ENCODE data around the gene SLC47A2.

The SLC47A2 gene

GRCh38 chr17:19708431-19709175 lies 7.8 kb downstream of the SLC47A2 start:
- TF ChIP-seq TEAD4 (IDR thresholded peaks at IDR 0.05) (no peak), CREB1 (IDR thresholded peaks at IDR 0.05; ENCODE audit: low read depth) (no peak), CEBPB (IDR thresholded peaks at IDR 0.05) (no peak), YY1 (IDR thresholded peaks at IDR 0.05; ENCODE audit: low read depth) (no peak), TCF12 (IDR thresholded peaks at IDR 0.05; ENCODE audit: low read depth) (no peak), FOXM1 (IDR thresholded peaks at IDR 0.05; ENCODE audit: borderline replicate concordance, low read depth) (no peak), MAX (IDR thresholded peaks at IDR 0.05) (no peak), ZBTB7A (IDR thresholded peaks at IDR 0.05; ENCODE audit: low read depth) (no peak), USF1 (IDR thresholded peaks at IDR 0.05) (no peak), NFIC (IDR thresholded peaks at IDR 0.05) (no peak), RAD21 (IDR thresholded peaks at IDR 0.05; ENCODE audit: low read depth) (no peak), TAF1 (IDR thresholded peaks at IDR 0.05; ENCODE audit: low read depth) (no peak), EP300 (IDR thresholded peaks at IDR 0.05; ENCODE audit: borderline replicate concordance) (no peak), REST (IDR thresholded peaks at IDR 0.05; ENCODE audit: low read depth) (no peak), EGR1 (IDR thresholded peaks at IDR 0.05) (no peak)

DNA sequence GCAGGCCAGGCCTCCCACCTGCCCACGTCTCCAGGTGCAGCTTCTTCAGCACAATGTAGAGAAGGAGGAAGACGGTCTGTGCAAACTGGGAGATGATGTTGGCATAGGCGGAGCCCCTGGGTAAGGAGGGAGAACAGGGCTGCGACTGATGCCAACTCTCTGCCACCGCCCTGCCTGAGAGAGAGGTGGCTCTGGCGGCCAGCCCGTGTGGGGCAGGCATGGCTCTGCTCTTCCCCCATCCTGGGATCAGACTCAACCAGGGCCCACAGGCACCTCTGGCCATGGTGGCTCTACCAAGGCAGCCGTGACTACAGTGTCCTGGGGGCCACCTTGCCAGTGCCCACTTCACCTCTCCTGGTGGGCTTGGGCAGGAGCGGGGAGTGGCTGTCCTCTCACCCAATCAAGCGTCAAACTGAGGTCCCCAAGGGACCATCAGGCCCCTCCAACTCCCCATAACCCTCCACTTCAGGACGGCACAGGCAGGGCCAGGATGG lies 8.6 kb downstream of the SLC47A2 start:
- TF ChIP-seq REST (IDR thresholded peaks at IDR 0.05; ENCODE audit: low read depth) (no peak), FOXM1 (IDR thresholded peaks at IDR 0.05; ENCODE audit: borderline replicate concordance, low read depth) (no peak), CEBPB (IDR thresholded peaks at IDR 0.05) (no peak), NFIC (IDR thresholded peaks at IDR 0.05) (no peak), RAD21 (IDR thresholded peaks at IDR 0.05; ENCODE audit: low read depth) (no peak), USF1 (IDR thresholded peaks at IDR 0.05) (no peak), ZBTB7A (IDR thresholded peaks at IDR 0.05; ENCODE audit: low read depth) (no peak), MAX (IDR thresholded peaks at IDR 0.05) (no peak), TAF1 (IDR thresholded peaks at IDR 0.05; ENCODE audit: low read depth) (no peak), EP300 (IDR thresholded peaks at IDR 0.05; ENCODE audit: borderline replicate concordance) (no peak), TCF12 (IDR thresholded peaks at IDR 0.05; ENCODE audit: low read depth) (no peak), EGR1 (IDR thresholded peaks at IDR 0.05) (no peak), TEAD4 (IDR thresholded peaks at IDR 0.05) (no peak), YY1 (IDR thresholded peaks at IDR 0.05; ENCODE audit: low read depth) (no peak), CREB1 (IDR thresholded peaks at IDR 0.05; ENCODE audit: low read depth) (no peak)

DNA sequence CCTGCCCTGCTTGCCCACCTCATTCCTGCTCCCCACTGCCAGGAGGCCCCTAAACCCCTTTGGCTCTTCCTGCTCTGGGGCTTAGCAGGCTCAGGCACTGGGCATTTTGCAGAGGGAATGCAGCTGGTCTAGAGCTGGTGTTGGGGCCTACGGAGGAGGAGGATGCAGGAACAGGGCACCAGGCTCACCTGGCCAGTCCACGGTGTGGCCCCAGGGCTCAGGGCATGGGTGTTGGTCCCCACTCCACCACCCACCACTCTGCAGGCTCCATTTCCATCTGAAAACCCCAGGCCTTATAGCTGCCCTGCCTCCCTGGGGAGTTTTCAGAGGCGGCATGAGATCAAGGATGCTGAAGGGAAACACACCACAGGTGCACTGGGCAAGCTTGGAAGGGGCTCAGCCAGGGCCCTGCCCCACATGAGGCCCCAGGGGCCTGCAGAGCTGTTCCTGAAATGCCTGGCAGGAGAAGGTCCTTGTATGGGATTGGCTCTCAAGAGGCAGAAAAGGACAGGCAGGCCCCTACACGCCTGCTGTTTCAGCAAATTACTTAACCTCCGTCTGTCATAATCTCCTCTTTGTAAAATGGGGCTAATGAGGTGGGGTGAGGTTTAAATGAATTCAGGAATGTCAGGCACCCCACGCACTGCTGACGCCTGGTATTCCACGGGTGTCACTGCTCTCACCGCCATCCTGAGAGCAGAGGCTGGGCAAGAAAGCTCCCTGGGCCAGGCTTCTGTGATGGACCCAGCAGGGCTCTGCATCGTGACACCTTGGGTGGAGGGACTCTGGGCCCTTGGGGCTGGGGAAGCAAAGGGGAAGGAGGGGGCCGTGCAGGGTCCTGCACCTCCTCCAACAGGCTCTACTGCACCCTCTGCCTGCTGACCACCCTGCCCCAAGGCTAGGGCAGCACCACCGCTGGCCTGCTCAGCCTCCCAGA lies 9.3 kb downstream of the SLC47A2 start:
- TF ChIP-seq TEAD4 (IDR thresholded peaks at IDR 0.05) (no peak), RAD21 (IDR thresholded peaks at IDR 0.05; ENCODE audit: low read depth) (no peak), EGR1 (IDR thresholded peaks at IDR 0.05) (no peak), ZBTB7A (IDR thresholded peaks at IDR 0.05; ENCODE audit: low read depth) (no peak), CEBPB (IDR thresholded peaks at IDR 0.05) (no peak), YY1 (IDR thresholded peaks at IDR 0.05; ENCODE audit: low read depth) (no peak), EP300 (IDR thresholded peaks at IDR 0.05; ENCODE audit: borderline replicate concordance) (no peak), TCF12 (IDR thresholded peaks at IDR 0.05; ENCODE audit: low read depth) (no peak), MAX (IDR thresholded peaks at IDR 0.05) (no peak), USF1 (IDR thresholded peaks at IDR 0.05) (no peak), NFIC (IDR thresholded peaks at IDR 0.05) (no peak), TAF1 (IDR thresholded peaks at IDR 0.05; ENCODE audit: low read depth) (no peak), FOXM1 (IDR thresholded peaks at IDR 0.05; ENCODE audit: borderline replicate concordance, low read depth) (no peak), REST (IDR thresholded peaks at IDR 0.05; ENCODE audit: low read depth) (no peak), CREB1 (IDR thresholded peaks at IDR 0.05; ENCODE audit: low read depth) (no peak)
